ENCODE results near the gene LRP2BP.

DNA sequence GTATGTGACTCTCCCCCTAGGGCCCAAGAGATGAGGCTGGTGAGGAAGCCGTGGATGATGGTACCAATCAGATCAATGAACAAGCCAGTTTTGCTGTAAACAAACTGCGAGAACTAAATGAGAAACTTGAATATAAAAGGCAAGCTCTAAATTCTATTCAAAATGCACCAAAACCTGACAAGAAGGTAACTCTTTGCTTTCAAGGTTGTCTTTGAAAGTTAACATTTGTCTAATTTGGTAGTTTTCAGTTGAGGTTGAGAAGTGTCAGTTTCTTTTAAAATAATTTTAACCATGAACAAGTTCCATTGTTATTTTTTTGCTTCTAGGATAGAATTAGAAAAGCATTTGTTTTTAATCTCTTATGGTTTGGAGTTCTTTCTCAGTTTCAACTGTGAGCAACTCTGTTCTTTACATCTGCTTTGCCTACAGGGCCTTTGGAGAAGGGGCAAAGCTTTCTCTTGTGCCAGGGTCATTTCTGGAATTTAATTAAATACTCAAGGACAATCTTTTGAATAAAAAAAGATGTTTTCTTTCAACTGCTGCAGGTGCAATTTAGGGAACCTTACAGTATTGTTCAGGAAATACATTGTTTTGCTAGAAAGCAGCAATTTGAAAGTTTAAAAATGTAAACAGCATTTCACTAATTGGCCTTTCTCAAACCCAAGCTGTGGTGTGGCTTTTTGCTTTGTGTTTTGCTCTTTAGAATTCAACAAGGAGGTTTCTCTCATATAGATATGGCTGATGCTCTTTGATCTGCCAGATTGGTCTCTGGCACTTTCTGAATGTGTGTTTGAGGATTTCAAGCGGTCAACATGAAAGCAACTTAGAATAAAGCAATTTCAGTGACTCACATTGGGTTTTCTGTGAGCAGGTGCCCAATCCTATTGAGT lies 62.9 kb downstream of the LRP2BP start:
- TF ChIP-seq, protein P1, sequence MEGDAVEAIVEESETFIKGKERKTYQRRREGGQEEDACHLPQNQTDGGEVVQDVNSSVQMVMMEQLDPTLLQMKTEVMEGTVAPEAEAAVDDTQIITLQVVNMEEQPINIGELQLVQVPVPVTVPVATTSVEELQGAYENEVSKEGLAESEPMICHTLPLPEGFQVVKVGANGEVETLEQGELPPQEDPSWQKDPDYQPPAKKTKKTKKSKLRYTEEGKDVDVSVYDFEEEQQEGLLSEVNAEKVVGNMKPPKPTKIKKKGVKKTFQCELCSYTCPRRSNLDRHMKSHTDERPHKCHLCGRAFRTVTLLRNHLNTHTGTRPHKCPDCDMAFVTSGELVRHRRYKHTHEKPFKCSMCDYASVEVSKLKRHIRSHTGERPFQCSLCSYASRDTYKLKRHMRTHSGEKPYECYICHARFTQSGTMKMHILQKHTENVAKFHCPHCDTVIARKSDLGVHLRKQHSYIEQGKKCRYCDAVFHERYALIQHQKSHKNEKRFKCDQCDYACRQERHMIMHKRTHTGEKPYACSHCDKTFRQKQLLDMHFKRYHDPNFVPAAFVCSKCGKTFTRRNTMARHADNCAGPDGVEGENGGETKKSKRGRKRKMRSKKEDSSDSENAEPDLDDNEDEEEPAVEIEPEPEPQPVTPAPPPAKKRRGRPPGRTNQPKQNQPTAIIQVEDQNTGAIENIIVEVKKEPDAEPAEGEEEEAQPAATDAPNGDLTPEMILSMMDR (IDR thresholded peaks at IDR 0.05): no peak
- TF ChIP-seq SMC3 (IDR thresholded peaks at IDR 0.05): no peak
- TF ChIP-seq CHD2 (IDR thresholded peaks at IDR 0.05; ENCODE audit: low read length, partially characterized antibody): no peak
- no peak for TF ChIP-seq MAZ (IDR thresholded peaks at IDR 0.05; ENCODE audit: borderline replicate concordance, low read depth, low read length)
- no peak for TF ChIP-seq JUNB (IDR thresholded peaks at IDR 0.05)
- no peak for TF ChIP-seq NR3C1 (IDR thresholded peaks at IDR 0.05)
